GM18861 (cell line): Measurements from ENCODE around the gene KLHL25.

ENCODE experiments used
- ATAC-seq: cut with Tn5 transposase; IDR thresholded peaks from one replicate; pipeline ENCODE4 v1.9.1; 2021; ENCODE audit not compliant: unreplicated experiment

KLHL25 gene

GRCh38 chr15:85749261-85750151, 45.2 kb downstream of the KLHL25 start:
- ATAC-seq = no peak

GRCh38 chr15:85748729-85749128, 46.0 kb downstream of the KLHL25 start:
- ATAC-seq = no peak

GRCh38 chr15:85748176-85748575, 46.5 kb downstream of the KLHL25 start:
- no peak for ATAC-seq

DNA sequence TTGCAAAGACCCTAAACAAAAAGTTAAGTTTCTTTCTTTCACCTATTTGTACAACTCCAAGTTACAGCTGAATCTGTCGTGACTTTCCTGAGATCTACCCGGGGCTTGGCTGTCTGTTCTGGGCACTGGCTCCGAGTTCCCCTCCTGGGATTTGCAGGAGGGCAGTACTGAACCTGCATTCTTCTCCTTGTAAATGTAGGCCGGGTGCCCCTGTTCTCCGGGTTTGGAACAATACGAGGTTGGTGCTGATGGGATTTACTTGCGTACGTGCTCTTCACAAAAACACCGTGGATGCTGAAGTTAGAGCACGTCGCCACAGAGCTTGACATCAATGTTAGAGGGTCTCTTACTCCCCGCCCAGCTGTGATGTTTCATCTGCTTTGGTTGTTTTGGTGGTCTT, 48.1 kb downstream of the KLHL25 start:
- no peak for ATAC-seq

DNA sequence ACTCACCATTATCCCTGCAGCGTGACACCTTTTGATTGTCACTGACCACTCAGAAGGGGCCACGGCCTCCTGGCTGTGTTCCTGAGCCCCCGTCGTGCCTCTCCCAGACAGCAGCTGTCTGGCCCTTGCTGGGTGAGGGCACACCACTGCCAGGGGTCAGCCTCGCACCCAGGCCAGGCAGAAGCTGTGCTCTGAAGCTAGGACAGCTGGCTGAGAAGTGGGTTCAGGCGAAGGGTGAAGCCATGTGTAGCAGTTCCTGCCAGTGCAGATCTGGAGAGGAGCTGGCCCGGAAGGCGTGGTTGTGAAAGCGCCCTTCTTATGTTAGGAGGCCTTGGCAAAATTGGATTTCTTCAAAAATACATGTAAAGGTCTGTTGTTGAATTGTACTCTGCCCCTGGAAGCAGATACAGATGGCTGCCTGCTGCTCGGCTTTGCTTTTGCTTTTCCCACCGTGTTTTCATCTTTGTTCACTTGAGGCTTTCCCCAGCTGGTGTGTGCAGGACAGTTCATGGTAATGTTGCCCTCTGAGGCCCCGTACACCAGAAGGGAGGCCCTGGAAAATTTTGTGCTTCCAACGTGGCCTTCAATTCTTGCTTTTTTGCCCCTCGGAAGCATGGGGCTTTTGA, 49.1 kb downstream of the KLHL25 start:
- no peak for ATAC-seq

GRCh38 chr15:85745023-85745422, 49.7 kb downstream of the KLHL25 start:
- no peak for ATAC-seq

- ATAC-seq = no peak
Observed at GRCh38 chr15:85744579-85744978, 50.1 kb downstream of the KLHL25 start.

GRCh38 chr15:85743392-85744055, 51.2 kb downstream of the KLHL25 start:
- ATAC-seq = no peak

- no peak for ATAC-seq
Observed at GRCh38 chr15:85742186-85742821, 52.4 kb downstream of the KLHL25 start.

- ATAC-seq = no peak
Observed at GRCh38 chr15:85741662-85742061, 53.1 kb downstream of the KLHL25 start.

GRCh38 chr15:85741021-85741421, 53.7 kb downstream of the KLHL25 start:
- no peak for ATAC-seq

DNA sequence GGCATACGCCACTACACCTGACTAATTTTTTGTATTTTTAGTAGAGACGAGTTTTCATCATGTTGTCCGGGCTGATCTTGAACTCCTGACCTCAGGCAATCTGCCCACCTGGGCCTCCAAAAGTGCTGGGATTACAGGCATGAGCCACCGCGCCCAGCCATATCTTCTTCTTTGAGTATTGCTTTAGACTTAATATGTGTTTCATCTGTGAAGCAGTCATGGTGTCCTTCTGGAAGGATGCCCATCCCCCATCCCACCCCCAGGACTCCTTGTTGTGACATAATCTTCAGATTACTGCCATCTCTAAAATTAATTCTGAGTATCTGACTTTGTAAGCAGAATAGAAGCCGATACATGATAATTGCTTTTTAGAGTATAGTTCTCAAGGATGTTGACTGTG, 57.7 kb downstream of the KLHL25 start:
- no peak for ATAC-seq

- ATAC-seq = no peak
Observed at GRCh38 chr15:85733416-85733815, 61.3 kb downstream of the KLHL25 start.

DNA sequence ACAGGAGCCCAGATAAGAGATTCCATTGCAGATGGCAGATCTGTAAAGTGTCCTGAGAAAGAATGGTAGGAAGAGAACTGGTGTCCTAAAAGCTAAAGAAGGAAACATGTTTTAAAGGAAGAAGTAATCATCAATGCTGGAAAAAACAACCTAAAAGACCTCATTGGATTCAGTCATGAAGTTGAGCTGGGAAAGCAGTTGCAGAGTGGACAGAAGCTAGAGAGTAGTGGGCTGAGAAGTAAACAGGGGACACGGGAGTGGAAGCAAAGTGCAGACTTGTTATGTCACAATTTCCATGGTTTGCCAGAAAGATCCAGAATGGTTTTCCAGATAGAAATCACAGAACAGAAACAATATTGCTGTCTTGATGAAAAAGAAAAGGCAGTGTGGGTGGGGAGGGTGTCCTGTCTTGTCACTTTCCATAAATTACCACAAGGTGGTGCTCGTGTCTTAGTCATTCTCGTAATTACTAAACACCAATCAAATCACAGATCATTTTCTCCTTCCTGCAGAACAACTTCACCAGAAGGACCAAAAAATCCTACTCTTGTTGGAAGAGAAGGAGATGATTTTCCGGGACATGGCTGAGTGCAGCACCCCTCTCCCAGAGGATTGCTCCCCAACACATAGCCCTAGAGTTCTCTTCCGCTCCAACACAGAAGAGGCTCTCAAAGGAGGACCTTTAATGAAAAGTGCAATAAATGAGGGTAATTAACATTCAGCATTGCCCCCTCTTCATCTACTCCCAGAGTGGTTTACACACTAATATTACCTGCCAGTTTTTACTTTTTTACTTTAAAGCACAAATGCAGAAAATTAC, 64.5 kb downstream of the KLHL25 start:
- no peak for ATAC-seq

DNA sequence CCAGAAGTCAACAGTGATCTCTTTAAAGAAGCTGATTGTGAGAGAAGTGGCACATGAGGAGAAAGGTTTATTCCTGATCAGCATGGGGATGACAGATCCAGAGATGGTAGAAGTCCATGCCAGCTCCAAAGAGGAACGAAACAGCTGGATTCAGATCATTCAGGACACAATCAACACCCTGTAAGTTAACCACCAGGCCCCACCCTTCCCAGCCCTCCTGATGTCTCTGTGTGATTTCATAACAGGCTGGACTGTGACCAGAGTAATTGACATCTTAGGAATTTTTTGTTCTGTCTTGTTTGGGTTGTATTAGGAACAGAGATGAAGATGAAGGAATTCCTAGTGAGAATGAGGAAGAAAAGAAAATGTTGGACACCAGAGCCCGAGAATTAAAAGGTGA, 67.7 kb downstream of the KLHL25 start:
- no peak for ATAC-seq

- ATAC-seq = no peak
Observed at GRCh38 chr15:85726454-85726853, 68.3 kb downstream of the KLHL25 start.

DNA sequence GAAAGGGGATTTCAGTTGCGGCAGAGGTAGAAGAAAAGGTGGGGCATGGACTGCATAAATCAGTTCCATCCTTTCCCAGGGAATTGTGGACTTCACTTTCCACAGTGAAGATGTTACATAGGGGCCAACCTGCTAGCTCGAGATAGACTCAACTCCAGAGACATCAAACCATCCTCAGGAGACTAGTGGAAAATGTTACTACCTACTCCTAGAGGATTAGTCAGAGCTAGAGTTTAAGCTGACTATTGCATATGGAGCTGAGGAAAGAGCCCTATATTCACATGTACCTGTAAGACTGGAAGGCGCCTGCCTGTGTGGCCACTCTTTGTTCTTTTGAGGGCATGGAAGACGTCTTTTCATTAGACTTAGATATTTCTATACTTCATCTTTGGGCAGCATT, 69.2 kb downstream of the KLHL25 start:
- no peak for ATAC-seq

GRCh38 chr15:85725019-85725418, 69.7 kb downstream of the KLHL25 start:
- ATAC-seq = no peak

GRCh38 chr15:85723960-85724945, 70.5 kb downstream of the KLHL25 start:
- no peak for ATAC-seq
